NCI-H187 treated with DMSO at 0.1 percent for 48 hours (cell line): ENCODE results near the gene PLXND1.

Source experiments
- DNase-seq: peaks from one replicate; lab custom pipeline; 2025; lab: John Stamatoyannopoulos, UW

Gene PLXND1

GRCh38 chr3:129562803-129563202, 43.7 kb downstream of the PLXND1 start:
- DNase-seq = no peak

- no peak for DNase-seq
Measured at GRCh38 chr3:129561619-129562248, 44.7 kb downstream of the PLXND1 start.

GRCh38 chr3:129560911-129561594, 45.4 kb downstream of the PLXND1 start:
- DNase-seq = no peak

- DNase-seq = no peak
Measured at GRCh38 chr3:129560269-129560787, 46.1 kb downstream of the PLXND1 start.

- no peak for DNase-seq
Measured at GRCh38 chr3:129559565-129560079, 46.9 kb downstream of the PLXND1 start.

GRCh38 chr3:129558772-129559564, 47.5 kb downstream of the PLXND1 start:
- DNase-seq = no peak

GRCh38 chr3:129558081-129558771, 48.2 kb downstream of the PLXND1 start:
- no peak for DNase-seq

- DNase-seq = no peak
Measured at GRCh38 chr3:129557548-129557894, 49.0 kb downstream of the PLXND1 start.

- DNase-seq = no peak
Measured at GRCh38 chr3:129556890-129557547, 49.5 kb downstream of the PLXND1 start.

- DNase-seq = no peak
Measured at GRCh38 chr3:129556358-129556695, 50.1 kb downstream of the PLXND1 start.

GRCh38 chr3:129555616-129556357, 50.7 kb downstream of the PLXND1 start:
- no peak for DNase-seq

- no peak for DNase-seq
Measured at GRCh38 chr3:129555153-129555550, 51.3 kb downstream of the PLXND1 start.

GRCh38 chr3:129554356-129555152, 51.9 kb downstream of the PLXND1 start:
- DNase-seq = no peak

- DNase-seq = no peak
Measured at GRCh38 chr3:129553719-129554118, 52.8 kb downstream of the PLXND1 start.

GRCh38 chr3:129553171-129553570, 53.3 kb downstream of the PLXND1 start:
- DNase-seq = no peak

- no peak for DNase-seq
Measured at GRCh38 chr3:129552287-129553050, 54.0 kb downstream of the PLXND1 start.

GRCh38 chr3:129549805-129550204, 56.7 kb downstream of the PLXND1 start:
- DNase-seq = no peak

GRCh38 chr3:129549006-129549800, 57.3 kb downstream of the PLXND1 start:
- no peak for DNase-seq
